Osteoblast (primary cell): ENCODE data around the gene AKR1A1. TPM values are rescaled to one million over a fixed set of nuclear protein-coding genes. Genes with fewer than 3 reads are reported as not detected.

ENCODE experiments used
- DNase-seq: peaks from one replicate; pipeline ENCODE4 v3.0.0; 2011; ENCODE audit warnings: low spot score, mixed read lengths; ENCODE audit not compliant: insufficient read length; ENCODE audit errors: missing footprints
- H2AFZ ChIP-seq: 2 replicates; pipeline ENCODE4 v1.6.0; 2011; ENCODE audit warnings: mild to moderate bottlenecking, low read length
- H3K27ac ChIP-seq: 2 replicates; pipeline ENCODE4 v1.5.1; 2011; ENCODE audit warnings: mild to moderate bottlenecking, low read depth, low read length, moderate library complexity
- H3K27me3 ChIP-seq: 2 replicates; pipeline ENCODE4 v1.6.0; 2012; ENCODE audit warnings: mild to moderate bottlenecking, control low read depth, inconsistent platforms, low read length, moderate library complexity; ENCODE audit not compliant: insufficient read depth
- H3K36me3 ChIP-seq: 2 replicates; pipeline ENCODE4 v1.5.1; 2011; ENCODE audit warnings: mild to moderate bottlenecking, low read length, control low read depth, moderate library complexity; ENCODE audit not compliant: insufficient read depth
- H3K4me1 ChIP-seq: 2 replicates; pipeline ENCODE4 v1.5.1; 2011; ENCODE audit warnings: mild to moderate bottlenecking, low read length, control low read depth, moderate library complexity; ENCODE audit not compliant: insufficient read depth
- H3K4me2 ChIP-seq: 2 replicates; pipeline ENCODE4 v1.6.0; 2011; ENCODE audit warnings: mild to moderate bottlenecking, low read length; ENCODE audit not compliant: insufficient read depth
- H3K4me3 ChIP-seq: fragments of 200-600 bp; sonication (generic); 3 replicates; pipeline ENCODE4 v1.5.1; 2012; ENCODE audit warnings: mild to moderate bottlenecking, low read length, inconsistent platforms; ENCODE audit not compliant: insufficient read depth
- H3K79me2 ChIP-seq: 2 replicates; pipeline ENCODE4 v1.6.0; 2012; ENCODE audit warnings: mild to moderate bottlenecking, low read length, control low read depth, inconsistent platforms; ENCODE audit not compliant: insufficient read depth
- H3K9me3 ChIP-seq: 2 replicates; pipeline ENCODE4 v1.5.1; 2011; ENCODE audit warnings: low read depth, low read length, control low read depth
- H4K20me1 ChIP-seq: 2 replicates; pipeline ENCODE4 v1.6.0; 2012; ENCODE audit warnings: mild to moderate bottlenecking, low read length, control low read depth; ENCODE audit not compliant: insufficient read depth
- CTCF ChIP-seq: IDR thresholded peaks from 2 replicates; pipeline ENCODE4 v1.5.1; 2011; ENCODE audit warnings: mild to moderate bottlenecking, low read depth, low read length, moderate library complexity; ENCODE audit errors: extremely low read depth
- total RNA-seq: library from RNA; depleted of rRNA; stranded (reverse); fragments of >200 nt; gene quantifications from 2 replicates; pipeline ENCODE4 v1.2.3, GENCODE V29; 2012

Gene AKR1A1
- total RNA-seq, 1 donor = 136 TPM

- Histone ChIP-seq H3K4me1 (peaks cover 16% of the 10 kb centered on the region), H3K4me3 (peak overlapping the region; percentile 100), H3K9me3 (no peaks in the 10 kb centered on the region), H3K27ac (peak overlapping the region; percentile 91), H2AFZ (peak overlapping the region; percentile 100), H3K27me3 (no peaks in the 10 kb centered on the region), H3K36me3 (peaks cover 2% of the 10 kb centered on the region), H3K79me2 (peaks cover 54% of the 10 kb centered on the region), H3K4me2 (peak overlapping the region; percentile 100), H4K20me1 (peaks cover 12% of the 10 kb centered on the region)
- DNase-seq = peak; percentile 51
- TF ChIP-seq CTCF = no peak
These were observed 34.4 kb downstream of the AKR1A1 start for GRCh38 chr1:45585110-45585426.

GRCh38 chr1:45585496-45586075, 35.0 kb downstream of the AKR1A1 start:
- peak; percentile 50 for DNase-seq
- H3K27ac ChIP-seq = peak overlapping the region; percentile 91
- H3K9me3 ChIP-seq = no peaks in the 10 kb centered on the region
- TF ChIP-seq CTCF = no peak
- peaks cover 12% of the 10 kb centered on the region for H4K20me1 ChIP-seq
- H3K36me3 ChIP-seq = peaks cover 2% of the 10 kb centered on the region
- peak overlapping the region; percentile 100 for H3K4me2 ChIP-seq
- H2AFZ ChIP-seq = no peak overlapping the region
- H3K27me3 ChIP-seq = no peaks in the 10 kb centered on the region
- H3K4me3 ChIP-seq = peak overlapping the region; percentile 100
- H3K4me1 ChIP-seq = peaks cover 16% of the 10 kb centered on the region
- H3K79me2 ChIP-seq = peaks cover 55% of the 10 kb centered on the region

GRCh38 chr1:45586769-45587168, 36.1 kb downstream of the AKR1A1 start:
- H4K20me1 ChIP-seq = peaks cover 12% of the 10 kb centered on the region
- H3K27ac ChIP-seq = peak overlapping the region; percentile 65
- TF ChIP-seq CTCF = no peak
- no peaks in the 10 kb centered on the region for H3K9me3 ChIP-seq
- DNase-seq = no peak
- peaks cover 64% of the 10 kb centered on the region for H3K79me2 ChIP-seq
- peaks cover 6% of the 10 kb centered on the region for H3K36me3 ChIP-seq
- H3K4me1 ChIP-seq = peaks cover 16% of the 10 kb centered on the region
- peak overlapping the region; percentile 69 for H2AFZ ChIP-seq
- H3K4me3 ChIP-seq = peak overlapping the region; percentile 62
- no peaks in the 10 kb centered on the region for H3K27me3 ChIP-seq
- peak overlapping the region; percentile 100 for H3K4me2 ChIP-seq

- Histone ChIP-seq H3K27ac (no peak overlapping the region), H3K4me2 (no peak overlapping the region), H3K36me3 (peaks cover 10% of the 10 kb centered on the region), H3K9me3 (no peaks in the 10 kb centered on the region), H2AFZ (no peak overlapping the region), H3K4me1 (peaks cover 16% of the 10 kb centered on the region), H3K27me3 (no peaks in the 10 kb centered on the region), H4K20me1 (peaks cover 9% of the 10 kb centered on the region), H3K4me3 (no peak overlapping the region), H3K79me2 (peaks cover 73% of the 10 kb centered on the region)
- TF ChIP-seq CTCF = no peak
- no peak for DNase-seq
These were observed 39.2 kb downstream of the AKR1A1 start for GRCh38 chr1:45589861-45590260.
